SHP77 treated with DMSO at 0.1 percent for 48 hours (cell line): Measurements from ENCODE around the gene UBL7.
"Not testable (repeated sequence)": the region's sequence is repeated elsewhere in the genome, so short reads cannot be mapped to it uniquely, and the experiment has no call there.

ENCODE experiments used
- DNase-seq: peaks from one replicate; lab custom pipeline; 2025; lab: John Stamatoyannopoulos, UW

The UBL7 gene

DNA sequence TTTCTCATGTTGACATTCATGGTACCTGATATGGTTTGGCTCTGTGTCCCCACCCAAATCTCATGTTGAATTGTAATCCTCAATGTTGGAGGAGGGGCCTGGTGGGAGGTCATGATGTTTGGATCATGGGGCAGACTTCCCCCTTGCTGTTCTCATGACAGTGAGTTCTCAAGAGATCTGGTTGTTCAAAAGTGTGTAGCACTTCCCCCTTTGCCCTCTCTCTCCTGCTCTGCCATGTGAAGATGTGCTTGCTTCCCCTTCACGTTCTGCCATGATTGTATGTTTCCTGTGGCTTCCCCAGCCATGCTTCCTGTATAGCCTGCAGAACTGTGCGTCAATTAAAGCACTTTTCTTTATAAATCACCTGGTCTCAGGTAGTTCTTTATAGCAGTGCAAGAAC lies 3.3 kb upstream of the UBL7 start:
- DNase-seq = no peak

- DNase-seq = no peak
These were observed 2.7 kb upstream of the UBL7 start for GRCh38 chr15:74463634-74464033.

GRCh38 chr15:74461847-74462511 lies 1.0 kb upstream of the UBL7 start:
- no peak for DNase-seq

GRCh38 chr15:74460298-74460697 lies 662 bp downstream of the UBL7 start:
- DNase-seq = no peak

- DNase-seq = not testable (repeated sequence)
These were observed 1.2 kb downstream of the UBL7 start for GRCh38 chr15:74459798-74460197.

- no peak for DNase-seq
These were observed 2.5 kb downstream of the UBL7 start for GRCh38 chr15:74458473-74458872.

- not testable (repeated sequence) for DNase-seq
These were observed 3.9 kb downstream of the UBL7 start for GRCh38 chr15:74457036-74457435.

DNA sequence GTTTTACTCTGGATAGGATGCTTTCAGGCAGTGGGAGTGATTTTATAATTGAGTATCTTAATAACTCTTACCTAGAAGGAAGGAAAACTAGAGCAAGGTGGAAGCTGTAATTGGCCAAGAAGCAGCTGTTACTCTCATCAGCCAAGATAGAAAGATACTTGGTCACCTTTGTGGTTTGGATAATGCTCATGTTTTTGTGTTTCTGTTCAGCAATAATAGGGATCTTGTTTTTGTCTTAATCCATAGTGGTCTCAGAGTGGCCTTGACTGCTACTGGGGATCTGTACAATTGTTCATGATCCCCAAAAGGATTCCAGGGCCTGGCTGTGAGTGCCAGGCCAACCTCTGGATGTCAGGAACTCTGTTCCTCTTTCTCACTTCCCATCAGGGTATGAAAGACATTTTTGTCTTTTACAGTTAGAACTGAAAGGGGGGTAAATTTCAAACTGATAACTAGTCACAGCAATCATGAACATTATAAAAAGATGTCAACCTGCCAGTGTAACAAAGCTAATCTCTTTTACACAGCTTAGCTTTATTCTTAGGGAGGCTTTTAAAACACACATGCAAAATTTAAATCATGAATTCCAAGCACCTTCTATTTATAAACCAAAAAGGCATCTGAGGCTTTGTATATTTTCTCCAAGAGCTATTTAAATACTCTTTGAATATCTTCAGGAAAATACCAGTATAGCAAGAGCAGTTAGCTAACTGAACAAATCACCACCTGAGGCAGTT lies 6.0 kb downstream of the UBL7 start:
- DNase-seq = no peak

DNA sequence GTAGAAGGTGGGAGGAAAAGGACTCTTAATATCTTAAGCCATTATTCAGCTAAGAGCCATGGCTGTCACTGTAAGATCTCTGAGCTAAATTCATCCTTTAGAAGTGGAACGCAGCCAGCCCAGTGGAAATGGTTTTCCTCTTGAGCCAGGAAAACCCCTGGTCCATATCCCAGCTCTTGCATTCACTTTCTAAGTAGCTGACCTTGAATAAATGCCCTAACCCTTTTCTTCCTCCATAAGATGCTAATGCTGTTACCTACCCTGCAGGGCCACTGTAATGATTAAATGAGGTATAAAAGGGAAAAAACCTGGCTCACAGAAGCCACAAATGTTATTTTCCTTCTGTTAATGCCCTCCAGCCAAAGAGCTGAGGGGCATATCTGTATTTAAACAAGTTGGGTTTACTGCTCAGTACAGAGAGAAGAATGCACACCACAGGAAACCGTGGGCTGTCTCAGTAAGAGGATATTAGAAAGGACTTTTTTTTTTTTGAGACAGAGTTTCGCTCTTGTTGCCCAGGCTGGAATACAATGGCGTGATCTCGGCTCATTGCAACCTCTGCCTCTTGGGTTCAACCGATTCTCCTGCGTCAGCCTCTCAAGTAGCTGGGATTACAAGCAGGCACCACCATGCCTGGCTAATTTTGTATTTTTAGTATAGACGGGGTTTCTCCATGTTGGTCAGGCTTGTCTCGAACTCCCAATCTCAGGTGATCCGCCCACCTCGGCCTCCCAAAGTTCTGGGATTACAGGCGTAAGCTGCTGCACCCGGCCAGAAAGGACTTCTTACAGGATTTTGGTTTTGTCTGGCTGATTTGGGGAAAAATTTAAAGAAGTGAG lies 6.8 kb downstream of the UBL7 start:
- no peak for DNase-seq

DNA sequence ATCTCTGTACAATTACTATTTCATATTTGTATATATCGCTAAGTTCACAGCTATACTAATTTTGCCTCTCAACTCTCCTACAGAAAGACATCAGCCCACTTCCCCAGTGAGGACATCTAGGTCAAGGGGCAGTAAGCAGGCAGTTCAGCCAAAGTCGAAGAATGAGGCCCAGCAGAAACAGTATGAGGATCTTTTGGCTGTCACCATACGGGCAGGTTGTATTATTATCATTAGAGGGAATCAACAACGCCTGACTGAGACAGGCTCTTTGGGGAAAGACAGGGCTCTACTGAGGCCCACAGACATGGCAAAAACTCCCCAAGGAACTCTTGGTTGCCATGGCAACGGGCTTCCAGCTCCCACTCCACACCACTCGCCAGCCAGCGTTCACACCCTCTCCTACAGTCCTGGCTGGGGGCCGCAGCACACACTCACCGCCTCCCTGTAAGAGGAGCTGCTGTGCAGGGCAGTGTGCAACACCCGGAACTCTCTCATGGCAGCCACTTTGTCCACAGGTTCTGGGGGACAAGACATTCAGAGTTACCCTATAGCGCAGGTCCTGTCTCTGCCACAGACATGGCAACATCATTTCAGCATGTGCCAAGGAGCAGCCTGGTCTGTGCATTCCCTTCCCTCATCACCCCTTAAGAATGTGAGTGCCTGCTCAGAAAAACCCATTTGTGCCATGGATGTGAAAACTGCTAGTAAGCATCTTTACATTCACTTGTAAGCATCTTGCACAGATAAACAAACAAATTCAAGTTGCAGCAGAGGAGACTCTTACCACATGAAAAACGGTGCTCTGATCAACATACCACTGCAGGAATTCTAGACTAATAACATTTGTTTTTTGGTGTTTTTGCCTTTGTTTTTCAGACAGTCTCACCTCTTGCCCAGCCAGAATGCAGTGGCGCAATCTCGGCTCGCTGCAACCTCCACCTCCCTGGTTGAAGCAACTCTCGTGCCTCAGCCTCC lies 8.8 kb downstream of the UBL7 start:
- no peak for DNase-seq

- DNase-seq = no peak
These were observed 9.6 kb downstream of the UBL7 start for GRCh38 chr15:74451322-74451721.

- DNase-seq = no peak
These were observed 11.2 kb downstream of the UBL7 start for GRCh38 chr15:74449643-74450205.

DNA sequence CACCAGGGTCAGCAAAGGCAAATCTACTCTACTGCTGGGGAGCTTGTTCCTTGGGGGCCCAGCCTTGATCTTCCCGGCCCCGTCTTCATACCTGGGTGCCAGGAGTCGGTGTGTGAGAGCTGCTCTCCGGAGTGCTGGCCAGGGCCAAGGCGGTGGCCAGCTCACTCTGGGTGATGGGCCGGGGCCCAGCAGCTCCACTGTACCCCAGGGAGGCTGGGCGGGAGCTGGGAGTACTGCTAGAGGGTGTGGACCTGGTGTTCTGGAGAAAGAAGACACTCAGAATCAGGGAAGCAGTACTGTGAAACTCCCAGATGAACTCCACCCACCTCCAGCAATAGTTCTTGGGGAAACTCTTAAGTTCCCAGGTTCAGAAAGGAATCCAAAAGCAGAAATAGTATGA lies 11.9 kb downstream of the UBL7 start:
- DNase-seq = no peak

DNA sequence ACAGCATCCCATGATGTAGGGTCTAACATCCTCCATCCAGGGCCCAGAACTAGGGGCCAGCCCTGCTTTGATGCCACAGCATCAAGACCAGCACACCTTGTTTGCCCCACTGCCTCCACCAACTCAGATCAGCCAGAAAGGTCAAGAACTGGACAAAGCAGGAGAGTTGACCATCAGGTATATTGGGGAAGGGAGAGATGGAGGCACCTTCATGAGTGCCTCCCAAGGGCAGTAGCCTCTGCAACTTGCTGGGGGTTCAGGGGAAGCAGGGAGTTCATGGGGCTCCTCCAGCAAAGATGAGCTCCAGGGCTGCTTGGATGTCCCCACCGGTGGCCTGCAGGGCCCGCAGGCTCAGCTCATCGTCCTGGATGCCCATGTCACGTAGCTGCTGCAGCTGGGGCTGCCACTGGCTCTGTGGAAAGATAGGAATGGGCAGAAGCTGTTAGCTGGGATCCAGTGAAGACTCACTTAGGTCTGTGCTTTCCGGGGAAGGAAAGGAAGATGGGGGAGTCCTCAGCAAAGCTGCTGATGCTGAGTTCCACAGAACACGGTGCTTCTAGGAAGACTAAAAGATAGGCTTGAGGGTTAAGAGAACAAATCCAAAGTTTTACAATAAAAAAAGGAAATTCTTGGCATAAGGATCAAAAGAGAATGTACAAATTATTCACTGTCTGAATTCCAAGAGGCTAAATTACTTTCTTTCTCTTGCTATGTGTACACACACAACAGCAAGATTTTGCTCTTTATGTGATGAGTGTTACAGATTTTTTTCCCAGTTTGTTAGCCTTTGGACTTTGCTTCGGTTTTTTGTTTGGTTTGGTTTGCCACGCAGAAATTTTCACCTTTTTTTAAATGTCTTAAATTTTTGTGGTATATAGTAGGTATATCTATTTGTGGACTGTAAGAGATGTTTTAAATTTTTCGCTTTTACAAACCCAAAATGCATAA lies 14.9 kb downstream of the UBL7 start:
- DNase-seq = no peak

- no peak for DNase-seq
These were observed 16.6 kb downstream of the UBL7 start for GRCh38 chr15:74444106-74445062.

GRCh38 chr15:74443100-74443909 lies 17.7 kb downstream of the UBL7 start:
- no peak for DNase-seq

DNA sequence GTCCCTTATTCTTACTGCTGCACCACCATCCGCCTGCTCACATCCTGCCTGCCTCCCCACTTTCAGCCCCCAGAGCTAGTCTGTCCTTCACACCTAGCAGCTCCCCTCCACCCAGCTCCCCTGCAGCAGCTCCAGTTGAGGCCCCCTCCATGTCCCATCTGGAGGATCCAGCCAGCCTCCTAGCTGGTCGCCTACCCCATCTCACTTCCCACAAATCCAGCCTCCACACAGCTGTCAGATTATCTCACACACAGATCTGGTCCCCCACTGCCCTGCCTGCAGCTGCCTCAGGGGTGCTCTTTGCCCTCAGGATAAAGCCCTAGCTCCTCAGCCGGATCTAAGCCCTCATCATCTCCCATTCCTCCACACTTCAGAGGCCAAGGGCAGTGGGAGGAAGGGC lies 18.4 kb downstream of the UBL7 start:
- no peak for DNase-seq

GRCh38 chr15:74442063-74442462 lies 18.9 kb downstream of the UBL7 start:
- no peak for DNase-seq
